ENCODE results near the gene NBAS. TPM values are rescaled to one million over a fixed set of nuclear protein-coding genes. Genes with fewer than 3 reads are reported as not detected.

The NBAS gene
- total and polyA plus RNA-seq, 2 of the 13 experiments (the other 11 are each of a cell fraction or from before 2014, with no cell fraction given): 33.6 to 58.7 TPM

DNA sequence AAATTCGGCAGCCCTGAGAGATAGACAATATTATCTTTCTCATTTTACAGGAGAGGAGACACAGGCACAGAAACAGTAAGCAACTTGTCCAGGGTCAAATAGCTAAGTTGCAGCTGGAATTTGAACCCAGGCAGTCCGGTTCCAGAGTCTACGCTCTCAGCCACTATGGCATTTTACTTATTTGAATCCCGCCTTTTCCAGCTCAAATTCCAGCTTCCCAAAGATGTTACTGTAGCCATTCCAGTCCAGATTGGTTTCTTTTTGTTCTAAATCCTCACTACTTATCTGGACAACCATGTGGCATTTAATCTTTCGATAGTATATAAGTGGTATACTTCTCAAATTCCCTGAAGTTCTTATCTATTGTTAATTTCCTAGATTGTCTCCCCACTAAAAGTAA, 125.7 kb downstream of the NBAS start (continued):
- TF ChIP-seq NFATC3 (CRISPR knock-in tag; IDR thresholded peaks at IDR 0.05) (no peak), ZNF124 (CRISPR knock-in tag; IDR thresholded peaks at IDR 0.05) (0 out of 2 replicates have a peak, but pooled peaks have one; percentile 40), ZBTB38 (CRISPR knock-in tag; IDR thresholded peaks at IDR 0.05) (no peak), SRSF9 (IDR thresholded peaks at IDR 0.05; ENCODE audit: borderline replicate concordance, insufficient read depth, low read depth, low read length, poor library complexity, severe bottlenecking) (no peak), NFKBIZ (CRISPR knock-in tag; IDR thresholded peaks at IDR 0.05) (no peak), NR2F2 (IDR thresholded peaks at IDR 0.05; ENCODE audit: borderline replicate concordance, low read depth) (no peak), ZBTB7A (CRISPR knock-in tag; IDR thresholded peaks at IDR 0.05) (no peak), NFIB (CRISPR knock-in tag; IDR thresholded peaks at IDR 0.05; ENCODE audit: borderline replicate concordance) (no peak), ATF7-NPFF (CRISPR knock-in tag; IDR thresholded peaks at IDR 0.05; ENCODE audit: low read depth) (no peak), ZNF337 (CRISPR knock-in tag; IDR thresholded peaks at IDR 0.05; ENCODE audit: borderline replicate concordance, low read depth) (no peak), TEAD3 (CRISPR knock-in tag; optimal IDR thresholded peaks at IDR 0.05; ENCODE audit: borderline replicate concordance) (peak; percentile 97)
- TF ChIP-seq, protein P1, sequence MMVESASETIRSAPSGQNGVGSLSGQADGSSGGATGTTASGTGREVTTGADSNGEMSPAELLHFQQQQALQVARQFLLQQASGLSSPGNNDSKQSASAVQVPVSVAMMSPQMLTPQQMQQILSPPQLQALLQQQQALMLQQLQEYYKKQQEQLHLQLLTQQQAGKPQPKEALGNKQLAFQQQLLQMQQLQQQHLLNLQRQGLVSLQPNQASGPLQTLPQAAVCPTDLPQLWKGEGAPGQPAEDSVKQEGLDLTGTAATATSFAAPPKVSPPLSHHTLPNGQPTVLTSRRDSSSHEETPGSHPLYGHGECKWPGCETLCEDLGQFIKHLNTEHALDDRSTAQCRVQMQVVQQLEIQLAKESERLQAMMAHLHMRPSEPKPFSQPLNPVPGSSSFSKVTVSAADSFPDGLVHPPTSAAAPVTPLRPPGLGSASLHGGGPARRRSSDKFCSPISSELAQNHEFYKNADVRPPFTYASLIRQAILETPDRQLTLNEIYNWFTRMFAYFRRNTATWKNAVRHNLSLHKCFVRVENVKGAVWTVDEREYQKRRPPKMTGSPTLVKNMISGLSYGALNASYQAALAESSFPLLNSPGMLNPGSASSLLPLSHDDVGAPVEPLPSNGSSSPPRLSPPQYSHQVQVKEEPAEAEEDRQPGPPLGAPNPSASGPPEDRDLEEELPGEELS (CRISPR knock-in tag; IDR thresholded peaks at IDR 0.05): peak; percentile 57

DNA sequence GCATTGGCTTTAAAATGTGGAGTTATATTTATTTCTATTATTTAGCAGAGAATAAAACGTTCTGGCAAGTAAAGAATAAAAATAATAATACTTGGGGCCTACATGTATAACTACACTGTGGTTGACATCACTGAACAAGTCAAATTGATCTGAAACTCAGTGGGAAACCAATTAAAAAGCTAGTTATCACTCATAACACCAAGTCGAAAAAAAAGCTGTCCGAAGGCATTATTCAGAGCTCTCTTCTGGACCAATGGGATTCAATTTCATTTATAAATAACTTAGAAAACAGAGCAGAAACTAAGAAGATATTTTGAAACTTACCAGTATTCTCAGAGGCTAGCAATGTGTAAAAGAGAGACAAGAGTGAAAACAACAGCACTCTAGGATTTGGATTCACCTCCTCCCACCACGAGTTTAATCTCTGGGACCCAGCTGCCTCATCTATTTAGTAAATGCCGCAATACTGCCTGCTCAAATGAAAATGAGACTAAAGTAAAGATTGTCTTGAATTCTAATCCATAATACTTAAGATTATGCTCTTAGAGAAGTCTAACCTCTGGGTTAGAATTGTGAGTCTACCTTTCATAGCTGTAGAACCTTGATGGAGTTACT, 128.4 kb downstream of the NBAS start:
- Histone ChIP-seq H3K4me3 (replicated peaks in 1 of 3; ENCODE audit: insufficient read depth in 1 of 3, low read depth in 2 of 3, low read length in 3 of 3) (no peak overlapping the region), H3K36me3 (replicated peaks in 1 of 2; ENCODE audit: control insufficient read depth in 1 of 2, insufficient read depth in 2 of 2, low read length in 2 of 2) (no peaks in the 10 kb centered on the region), H4K20me1 (ENCODE audit: insufficient read depth, low read length) (no peaks in the 10 kb centered on the region), H2AFZ (ENCODE audit: low read length) (no peak overlapping the region), H3K4me2 (ENCODE audit: low read depth, low read length) (no peak overlapping the region), H3K79me2 (ENCODE audit: insufficient read depth, low read length) (no peaks in the 10 kb centered on the region), H3K9me3 (ENCODE audit: low read length) (no peaks in the 10 kb centered on the region), H3K27me3 (ENCODE audit: control insufficient read depth in 1 of 2, insufficient read depth in 2 of 2, low read length in 2 of 2) (no peaks in the 10 kb centered on the region), H3K9ac (ENCODE audit: insufficient read depth, low read depth, low read length) (no peak overlapping the region), H3K27ac (ENCODE audit: extremely low read length, insufficient read depth, low read length) (no peak overlapping the region), H3K4me1 (ENCODE audit: insufficient read depth, low read length) (peaks cover 31% of the 10 kb centered on the region)
- no TSS peak for BruUV-seq (replicated peaks)
- FAIRE-seq: no peak
- in situ Hi-C loops (cut with HindIII; ENCODE audit: extremely low pct_ligation_motif_present, low pct_unique_long_range_greater_than_20kb) (loop anchor here (10.0 kb wide), 1 partner anchor 152 kb away; no protein-coding TSS in a partner anchor), intact Hi-C loops (cut with micrococcal nuclease; ENCODE audit: unreplicated experiment) (loop anchor here (10.0 kb wide), 1 partner anchor 278 kb away; no protein-coding TSS in a partner anchor)
- 93% methylated on average over 5 of the region's 5 CpGs for WGBS (ENCODE audit: low lambda C conversion rate)
- TF ChIP-seq ZBTB7A (CRISPR knock-in tag; IDR thresholded peaks at IDR 0.05): no peak
- DNase-seq (ENCODE audit: low spot score): no peak
- POLR2A ChIA-PET: no interaction called here
- CTCF ChIA-PET (ENCODE audit: low intra/inter-chr PET ratio, low total read pairs): no interaction called here
- no peak for ATAC-seq

All from HepG2 (cell line).